Measurements from ENCODE around the gene SERPINC1.
"Not testable (repeated sequence)": the region's sequence is repeated elsewhere in the genome, so short reads cannot be mapped to it uniquely, and the experiment has no call there.

SERPINC1 gene

DNA sequence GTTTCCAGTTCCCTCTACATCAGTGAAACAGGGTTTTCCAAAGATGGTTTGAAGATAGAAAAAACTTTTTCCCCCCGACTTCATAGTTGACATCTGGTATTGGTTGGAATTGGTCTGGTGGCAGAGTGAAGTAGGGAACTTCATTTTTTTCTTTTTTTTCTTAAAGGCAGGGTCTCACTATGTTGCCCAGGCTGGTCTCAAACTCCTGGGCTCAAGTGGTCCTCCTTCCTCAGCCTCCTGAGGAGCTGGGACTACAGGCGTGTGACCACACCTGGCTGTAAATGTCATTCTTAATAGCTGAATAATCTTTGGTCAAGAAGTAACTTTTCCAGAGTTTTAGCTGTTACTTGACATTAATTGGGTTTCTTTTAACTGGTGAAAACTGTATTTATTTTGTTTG, 27.2 kb downstream of the SERPINC1 start:
- DNase-seq = no peak

DNA sequence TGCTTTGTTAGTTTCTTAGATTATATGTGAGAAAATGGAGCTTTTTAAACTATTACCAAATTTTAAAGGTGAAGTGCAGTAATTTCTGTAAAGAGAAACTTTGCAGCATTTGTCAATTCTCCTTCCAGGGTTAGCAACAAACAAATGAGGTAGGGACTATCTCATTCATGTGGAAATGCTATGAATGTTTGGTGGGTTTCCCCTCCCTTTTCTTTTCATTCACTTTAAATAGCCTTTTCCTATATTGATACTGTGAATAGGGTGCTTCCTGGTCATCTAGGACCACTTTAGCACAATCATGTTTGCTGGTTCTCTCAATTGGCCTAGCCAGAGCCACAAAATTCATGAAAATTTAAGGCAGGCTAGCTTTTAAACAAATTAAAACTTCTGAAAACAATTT, 28.4 kb downstream of the SERPINC1 start:
- DNase-seq = no peak

DNA sequence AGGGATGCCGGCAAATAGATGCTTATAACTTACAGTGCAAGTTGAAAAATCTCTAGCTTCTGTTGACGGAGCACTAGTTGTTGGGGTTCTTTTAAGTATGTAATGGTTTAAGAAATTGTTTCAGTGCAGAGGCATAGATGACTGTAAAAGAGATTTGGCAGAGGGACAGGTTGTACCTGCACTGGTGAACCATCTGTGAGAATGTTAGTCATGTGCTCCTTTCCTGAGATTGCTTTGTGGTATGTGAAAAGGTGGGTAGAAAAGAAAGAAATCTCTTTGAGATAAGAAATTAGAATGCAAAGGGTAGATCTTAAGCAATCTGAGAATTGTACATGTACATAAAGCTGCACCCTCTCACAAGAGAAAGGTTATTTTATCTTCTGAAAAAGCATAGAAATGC, 29.5 kb downstream of the SERPINC1 start:
- no peak for DNase-seq

DNA sequence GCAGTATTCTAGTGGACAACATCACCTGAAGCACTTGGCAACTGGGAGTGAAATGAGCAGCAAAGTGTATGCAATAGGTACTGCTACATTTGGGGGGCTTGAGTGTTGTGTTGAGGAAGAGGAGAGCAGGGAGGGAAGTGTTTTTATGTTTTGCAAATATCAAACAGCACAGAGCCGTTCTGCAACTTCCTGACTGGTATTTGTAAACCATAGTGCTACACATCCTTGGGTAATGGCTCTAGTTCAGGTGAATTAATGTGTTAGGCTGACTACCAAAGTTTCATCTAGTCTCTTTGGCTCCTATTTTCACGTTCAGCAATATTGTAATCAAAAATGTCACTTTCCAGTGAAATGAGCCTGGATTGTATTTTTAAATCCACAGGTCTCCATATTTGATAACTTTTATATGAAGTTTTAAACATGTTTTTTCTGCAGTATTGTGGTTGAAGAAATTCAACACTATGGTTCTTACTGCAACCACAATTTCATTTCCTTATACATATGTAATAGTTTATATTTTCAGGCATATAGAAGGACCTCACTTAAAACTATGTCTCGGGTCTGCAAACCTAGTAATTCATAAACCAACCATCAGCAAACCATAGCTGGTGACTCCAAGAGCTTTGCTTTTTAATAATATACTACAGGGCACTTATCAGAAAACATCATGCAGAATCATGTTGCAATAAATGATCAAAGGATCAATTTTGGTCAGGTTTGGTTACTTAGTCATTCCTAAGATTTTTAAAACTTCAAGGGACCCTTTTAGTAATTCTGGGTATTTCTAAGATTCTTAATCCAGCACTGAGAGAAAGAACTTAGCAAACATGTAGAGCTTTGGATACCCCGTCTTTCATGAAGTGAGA, 30.1 kb downstream of the SERPINC1 start:
- no peak for DNase-seq

DNA sequence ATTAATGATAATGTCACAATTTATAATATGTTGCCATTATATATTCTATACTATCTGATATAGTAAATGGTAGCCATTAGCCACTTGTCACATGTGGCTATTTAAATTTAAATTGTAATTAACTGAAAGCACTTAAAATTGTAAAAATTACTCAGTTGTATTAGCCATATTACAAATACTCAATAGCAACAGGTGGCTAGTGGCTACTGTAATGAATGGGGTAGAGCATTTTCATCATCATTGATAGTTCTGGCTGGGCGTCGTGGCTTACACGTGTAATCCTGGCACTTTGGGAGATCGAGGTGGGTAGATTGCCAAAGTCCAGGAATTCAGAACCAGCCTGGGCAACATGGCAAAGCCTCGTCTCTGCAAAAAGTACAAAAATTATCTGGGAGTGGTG, 32.4 kb downstream of the SERPINC1 start:
- no peak for DNase-seq

DNA sequence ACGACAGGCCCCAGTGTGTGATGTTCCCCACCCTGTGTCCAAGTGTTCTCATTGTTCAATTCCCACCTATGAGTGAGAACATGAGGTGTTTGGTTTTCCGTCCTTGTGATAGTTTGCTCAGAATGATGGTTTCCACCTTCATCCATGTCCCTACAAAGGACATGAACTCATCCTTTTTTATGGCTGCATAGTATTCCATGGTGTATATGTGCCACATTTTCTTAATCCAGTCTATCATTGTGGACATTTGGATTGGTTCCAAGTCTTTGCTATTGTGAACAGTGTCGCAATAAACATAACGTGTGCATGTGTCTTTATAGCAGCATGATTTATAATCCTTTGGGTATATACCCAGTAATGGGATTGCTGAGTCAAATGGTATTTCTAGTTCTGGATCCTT, 36.0 kb downstream of the SERPINC1 start:
- DNase-seq = not testable (repeated sequence)

DNA sequence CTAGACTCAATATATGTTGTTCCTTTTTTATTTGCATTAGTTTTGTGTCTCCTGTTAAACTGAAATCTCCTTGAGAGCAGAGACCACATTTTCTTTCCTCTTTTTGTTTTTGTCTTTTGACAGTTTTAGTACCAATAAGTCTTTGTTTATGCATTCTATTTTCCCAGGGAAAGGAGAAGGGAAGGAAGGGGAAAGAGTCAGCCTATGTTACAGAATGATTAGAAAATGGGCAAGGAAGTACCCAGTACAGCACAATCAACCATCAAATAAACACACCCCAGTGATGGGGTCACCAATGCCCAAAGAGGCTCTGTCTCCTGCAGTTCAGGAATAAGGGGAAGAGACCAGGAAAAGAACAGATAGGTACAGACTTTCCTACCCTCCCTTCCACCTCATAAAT, 38.9 kb downstream of the SERPINC1 start:
- no peak for DNase-seq

DNA sequence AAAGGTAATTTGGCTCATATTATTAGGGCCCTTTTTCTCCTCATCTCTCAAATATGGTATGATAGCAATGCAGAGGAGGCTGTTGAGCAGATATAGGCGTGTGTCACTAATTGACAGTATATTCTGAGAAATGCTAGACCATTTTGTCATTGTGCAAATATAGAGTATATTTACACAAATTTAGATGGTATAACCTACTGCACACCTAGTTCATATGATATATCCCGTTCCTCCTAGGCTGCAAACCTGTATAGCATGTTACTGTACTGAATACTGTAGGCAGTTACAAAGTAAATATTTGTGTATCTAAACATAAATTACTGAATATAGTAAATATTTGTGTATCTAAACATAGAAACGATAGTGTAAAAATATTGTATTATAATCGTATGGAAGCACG, 40.4 kb downstream of the SERPINC1 start:
- no peak for DNase-seq

DNA sequence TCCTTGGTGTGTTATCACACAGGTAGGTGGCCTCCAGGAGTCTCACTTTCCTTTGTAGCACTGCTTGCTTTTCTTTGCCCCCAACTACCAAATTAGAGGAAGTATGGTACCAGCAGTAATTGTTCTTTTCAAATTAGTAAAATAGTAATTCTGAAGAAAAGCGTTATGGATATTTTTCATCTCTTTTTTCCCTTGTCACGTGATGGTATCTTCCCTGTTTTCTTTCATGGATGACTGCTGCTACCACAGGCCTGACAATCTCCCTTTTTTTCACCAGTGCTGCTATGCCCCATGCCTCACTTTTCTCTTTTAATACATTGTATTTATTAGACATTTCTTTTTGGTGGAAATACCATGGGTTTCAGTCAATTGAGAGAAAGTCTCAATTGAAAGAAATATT, 45.6 kb downstream of the SERPINC1 start:
- DNase-seq = no peak

DNA sequence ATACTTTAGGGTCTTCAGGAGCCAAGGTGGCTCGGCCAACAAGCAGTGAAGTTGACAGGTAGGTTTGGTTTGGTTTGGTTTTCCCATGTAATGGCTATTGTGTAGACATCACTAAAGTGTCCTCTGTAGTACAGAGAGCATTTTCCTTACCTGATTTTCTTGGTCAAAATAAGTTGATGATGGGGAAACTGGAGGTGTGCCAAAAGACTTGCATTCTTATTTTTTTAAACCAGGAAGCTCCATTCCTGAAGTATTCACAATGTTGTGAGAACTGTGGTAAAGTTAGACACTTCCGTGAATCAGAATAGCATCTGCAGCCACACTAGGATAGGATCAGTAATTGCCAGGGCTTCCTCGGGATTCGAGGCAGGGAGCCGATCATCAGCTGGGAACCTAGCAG, 46.0 kb downstream of the SERPINC1 start:
- no peak for DNase-seq

DNA sequence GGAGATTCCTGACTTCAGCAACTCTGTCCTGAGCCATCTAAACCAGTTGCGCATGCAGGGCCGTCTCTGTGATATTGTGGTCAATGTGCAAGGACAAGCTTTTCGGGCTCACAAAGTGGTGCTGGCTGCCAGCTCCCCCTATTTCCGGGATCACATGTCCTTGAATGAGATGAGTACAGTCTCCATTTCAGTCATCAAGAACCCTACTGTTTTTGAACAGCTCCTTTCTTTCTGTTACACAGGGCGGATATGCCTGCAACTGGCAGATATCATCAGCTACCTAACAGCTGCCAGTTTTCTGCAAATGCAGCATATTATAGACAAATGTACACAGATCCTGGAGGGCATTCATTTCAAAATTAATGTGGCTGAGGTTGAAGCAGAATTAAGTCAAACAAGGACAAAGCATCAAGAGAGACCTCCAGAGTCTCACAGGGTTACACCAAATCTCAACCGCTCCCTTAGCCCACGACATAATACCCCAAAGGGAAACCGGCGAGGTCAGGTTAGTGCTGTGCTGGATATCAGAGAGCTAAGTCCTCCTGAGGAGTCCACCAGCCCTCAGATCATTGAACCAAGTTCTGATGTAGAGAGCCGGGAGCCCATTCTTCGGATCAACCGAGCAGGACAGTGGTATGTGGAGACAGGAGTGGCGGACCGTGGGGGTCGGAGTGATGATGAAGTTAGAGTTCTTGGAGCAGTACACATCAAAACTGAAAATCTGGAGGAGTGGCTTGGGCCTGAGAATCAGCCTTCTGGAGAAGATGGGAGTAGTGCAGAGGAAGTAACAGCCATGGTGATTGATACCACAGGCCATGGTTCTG, 46.7 kb downstream of the SERPINC1 start:
- no peak for DNase-seq

DNA sequence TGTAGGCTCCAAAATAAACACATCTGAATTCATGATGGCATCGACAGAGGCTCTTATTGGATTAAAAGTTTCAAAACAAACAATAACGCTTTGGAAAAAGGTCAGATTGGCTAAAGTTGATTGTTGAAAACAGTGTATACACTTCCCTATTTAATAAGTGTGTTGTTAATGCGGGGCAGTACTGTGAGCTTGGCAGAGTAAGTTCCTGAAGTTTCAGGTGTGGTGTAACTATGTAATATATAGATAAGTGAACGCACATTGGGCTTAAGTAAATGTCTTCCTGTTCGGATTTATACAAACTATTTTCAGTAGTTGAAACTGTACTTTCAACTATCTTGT, 48.1 kb downstream of the SERPINC1 start:
- no peak for DNase-seq

DNA sequence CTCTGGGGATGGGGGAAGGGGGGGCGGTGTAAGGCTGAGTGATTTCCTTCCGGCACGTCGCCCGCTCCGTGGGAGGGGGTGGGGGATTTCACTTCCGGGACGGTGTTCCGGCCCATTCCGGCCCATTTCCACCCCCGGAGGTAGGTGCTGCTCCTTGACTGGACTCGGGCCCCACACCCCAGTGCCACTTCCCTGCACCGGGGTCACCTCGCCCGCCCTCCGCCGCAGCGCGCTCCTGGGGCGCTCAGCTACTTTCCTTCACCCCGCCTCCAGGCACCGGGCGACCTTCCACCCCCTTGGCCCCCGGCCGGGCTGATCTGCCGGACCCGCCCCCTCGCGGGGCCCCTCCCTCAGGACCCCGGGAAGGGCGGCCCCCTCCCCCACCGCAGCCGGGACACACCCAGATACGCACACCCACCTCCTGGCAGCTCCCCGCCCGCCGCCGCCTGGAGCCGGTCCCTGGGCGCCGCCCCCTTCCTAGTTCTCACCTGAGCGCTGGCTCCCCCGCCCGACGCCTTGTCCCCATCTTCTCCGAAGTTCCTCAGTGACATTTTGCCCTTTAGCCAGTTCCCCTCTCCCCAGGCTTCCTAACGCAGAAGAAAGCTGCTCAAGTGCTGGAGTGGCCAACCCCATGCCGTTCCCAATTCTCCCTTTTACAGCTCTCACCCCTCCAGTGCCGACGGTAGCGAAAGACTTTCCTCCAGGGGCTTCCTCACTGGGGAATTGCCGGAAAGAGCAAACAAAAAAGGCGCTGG, 48.7 kb downstream of the SERPINC1 start, which contains the start of gene ZBTB37:
Gene ZBTB37, plus strand, starts transcription at position 115 of the 755 bp plus-strand sequence. CDS start 1,846 bp downstream, outside the sequence.
- DNase-seq = peak; percentile 47

DNA sequence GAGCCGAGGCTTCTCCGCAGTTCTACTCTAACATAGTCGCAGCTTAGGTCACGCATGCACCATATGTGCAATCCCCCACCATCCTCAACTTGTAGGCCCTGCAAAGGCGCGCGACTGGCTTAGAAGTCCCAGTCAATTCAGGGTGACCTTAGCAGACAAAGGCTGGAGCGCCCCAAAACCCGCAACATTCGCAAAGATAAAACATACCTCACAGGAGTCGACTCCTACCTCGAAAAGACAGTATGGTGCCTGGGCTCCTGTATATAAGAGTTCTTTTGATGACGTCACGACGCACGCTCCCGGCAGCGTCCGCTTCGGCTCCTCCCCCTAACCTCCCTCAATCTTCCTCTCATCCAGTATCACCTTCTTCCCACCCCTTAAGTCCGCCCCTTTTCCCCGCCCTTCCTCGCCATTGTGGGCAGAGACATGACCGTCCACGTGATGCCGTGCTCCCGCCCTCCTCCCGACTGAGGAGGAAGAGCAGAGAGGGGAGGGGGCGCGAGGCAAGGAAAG, 49.3 kb downstream of the SERPINC1 start, which contains the start of gene GAS5:
Gene GAS5, minus strand, starts transcription at position 237 of the 513 bp plus-strand sequence.
- DNase-seq = peak; percentile 100

DNA sequence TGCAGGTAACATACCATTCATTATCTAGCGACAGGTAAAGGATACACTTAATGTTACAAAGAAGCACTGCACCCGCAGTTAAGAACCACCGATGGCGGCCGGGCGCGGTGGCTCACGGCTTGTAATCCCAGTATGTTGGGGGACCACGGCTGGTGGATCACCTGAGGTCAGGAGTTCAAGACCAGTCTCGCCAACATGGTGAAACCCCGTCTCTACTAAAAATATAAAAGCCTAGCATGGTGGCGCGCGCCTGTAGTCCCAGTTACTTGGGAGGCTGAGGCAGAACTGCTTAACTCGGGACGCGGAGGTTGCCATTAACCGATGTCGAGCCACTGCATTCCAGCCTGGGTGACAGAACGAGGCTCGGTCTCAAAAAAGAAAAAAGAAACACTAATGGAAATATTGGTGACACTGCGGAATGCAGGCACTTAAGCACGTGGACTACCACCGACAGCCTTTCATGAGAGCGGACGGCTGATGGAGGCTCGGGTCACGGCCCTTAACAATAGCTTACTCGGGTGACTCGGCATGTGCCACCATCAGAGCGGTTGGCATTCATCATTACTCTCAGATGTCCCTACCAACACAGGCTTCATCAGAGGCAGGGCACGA, 49.9 kb downstream of the SERPINC1 start:
- DNase-seq = no peak

DNA sequence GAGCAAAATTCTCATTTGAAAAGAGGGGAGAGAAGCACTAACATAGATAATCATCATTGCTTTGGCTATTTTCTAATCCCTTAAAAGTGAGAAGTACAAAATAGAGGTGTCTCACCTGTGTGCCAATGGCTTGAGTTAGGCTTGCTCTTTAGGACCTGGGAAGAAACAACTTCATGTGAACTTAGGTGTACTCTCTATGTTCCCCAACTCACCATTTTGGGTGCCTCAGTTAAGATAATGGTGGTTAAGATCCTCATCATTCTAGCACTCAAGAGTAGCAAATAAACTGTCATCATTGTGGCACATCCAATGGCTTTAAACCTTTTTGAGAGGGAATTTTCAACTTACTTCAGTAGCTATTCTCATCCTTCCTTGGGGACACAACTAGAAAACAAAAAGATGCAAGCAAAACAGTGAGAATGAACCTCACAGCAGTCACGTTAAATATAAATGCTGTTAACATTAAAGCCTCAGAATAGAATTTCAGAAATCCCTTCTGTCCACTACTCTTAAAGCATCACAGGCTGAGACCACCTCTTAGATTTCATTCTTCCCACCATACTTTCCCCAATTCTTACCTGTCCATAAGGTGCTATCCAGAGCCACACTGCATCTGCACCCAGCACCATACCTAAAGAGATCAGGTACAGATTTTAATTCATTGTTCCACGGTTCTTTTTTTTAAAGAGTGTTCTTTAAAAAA, 50.6 kb downstream of the SERPINC1 start:
- DNase-seq = no peak

DNA sequence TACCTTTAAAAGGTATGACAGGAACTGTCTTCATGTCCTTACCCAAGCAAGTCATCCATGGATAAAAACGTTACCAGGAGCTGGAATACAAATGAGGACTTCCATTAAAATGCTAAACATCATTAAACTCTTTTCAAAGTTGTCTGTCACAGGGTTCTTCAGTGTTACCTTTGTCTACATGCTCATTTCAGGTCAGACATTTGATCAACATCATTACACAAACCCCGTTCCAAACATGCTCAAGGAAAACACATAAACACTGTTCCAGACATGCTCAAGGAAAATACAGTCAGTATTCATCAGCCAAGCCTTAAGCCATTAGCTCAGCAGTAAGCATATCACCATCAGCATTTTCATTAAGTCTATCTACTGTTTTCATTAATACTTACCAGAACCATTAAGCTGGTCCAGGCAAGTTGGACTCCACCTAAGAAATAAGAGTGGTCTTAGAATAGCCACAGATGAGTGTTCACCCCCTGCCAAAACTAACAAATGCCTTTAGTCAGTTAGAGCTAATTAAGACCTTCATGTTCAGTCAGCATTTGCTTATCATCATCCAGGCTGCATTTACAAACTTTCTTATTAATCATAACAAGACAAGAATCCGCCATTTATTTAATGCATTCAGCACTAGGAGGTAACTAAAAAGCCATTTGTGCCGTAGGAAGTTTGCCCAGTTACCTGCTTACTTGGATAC, 51.5 kb downstream of the SERPINC1 start:
- DNase-seq = no peak

DNA sequence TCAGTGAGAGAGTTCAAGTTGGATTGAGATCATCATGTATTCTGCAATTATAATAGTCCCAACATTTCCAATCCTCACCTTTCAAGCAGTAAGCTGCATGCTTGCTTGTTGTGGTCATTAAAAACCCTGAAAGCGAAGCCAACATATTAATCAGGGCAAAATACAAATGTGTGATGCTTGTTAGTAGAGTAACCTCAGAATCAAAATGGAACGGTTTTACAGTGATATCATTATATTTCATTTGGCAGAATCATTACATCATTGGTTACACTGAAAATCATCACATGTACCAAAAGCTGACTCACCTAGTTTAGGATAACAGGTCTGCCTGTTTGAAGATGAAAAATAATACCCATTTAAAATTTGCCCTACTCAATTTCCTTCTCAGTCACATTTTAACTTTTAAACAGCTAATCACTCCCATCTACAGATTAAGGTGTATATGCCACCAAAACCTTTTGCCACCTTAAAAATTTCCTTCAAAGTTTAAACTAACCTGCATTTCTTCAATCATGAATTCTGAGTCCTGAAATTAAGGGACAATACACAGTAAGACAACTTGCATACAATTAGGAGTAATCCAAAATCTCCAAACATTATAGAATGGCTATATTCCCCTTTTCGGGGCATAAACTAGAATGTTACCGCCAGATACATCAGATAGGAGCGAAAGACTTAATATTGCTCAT, 52.8 kb downstream of the SERPINC1 start:
- no peak for DNase-seq

DNA sequence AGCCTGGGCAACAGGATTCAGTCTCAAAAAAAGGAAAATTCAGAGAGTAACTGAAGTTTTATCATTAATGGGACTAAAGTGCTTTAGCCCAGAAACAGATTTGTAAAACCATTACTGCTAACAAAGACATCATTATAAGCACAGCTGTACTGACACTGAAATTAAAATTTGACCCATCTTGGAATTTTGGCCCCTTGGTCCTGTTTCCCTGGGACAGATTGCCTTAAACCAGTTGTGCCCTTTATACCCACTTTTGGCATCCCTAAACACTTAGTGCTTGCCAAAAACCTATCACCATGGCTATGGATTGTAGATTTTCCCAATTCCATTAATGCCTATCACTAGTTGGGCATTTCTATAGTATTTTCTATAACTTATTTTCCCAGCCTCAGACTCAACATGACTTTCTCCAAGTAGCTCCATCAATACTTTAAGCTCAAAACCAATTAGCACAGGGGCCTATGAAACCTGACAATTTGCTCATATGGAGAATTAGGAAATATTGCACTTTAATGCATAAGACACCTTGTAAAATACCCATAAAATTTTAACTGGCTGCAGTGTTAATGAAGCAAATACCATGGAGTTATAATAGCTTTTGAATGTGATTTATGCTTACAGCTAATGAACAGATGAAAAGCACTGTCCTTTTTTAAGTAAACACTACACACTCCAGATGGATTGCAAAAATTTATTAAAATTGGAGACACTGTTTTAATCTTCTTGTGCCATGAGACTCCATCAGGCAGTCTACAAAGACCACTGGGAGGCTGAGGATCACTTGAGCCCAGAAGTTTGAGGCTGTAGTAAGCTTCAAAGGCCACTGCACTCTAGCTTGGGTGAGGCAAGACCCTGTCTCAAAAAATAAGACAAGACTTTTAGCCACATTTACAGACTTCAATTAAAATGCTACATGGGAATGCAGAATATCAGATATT, 53.6 kb downstream of the SERPINC1 start:
- DNase-seq = no peak
